HT1080 (cell line): ENCODE data around the gene BATF3. TPM values are rescaled to one million over a fixed set of nuclear protein-coding genes. Genes with fewer than 3 reads are reported as not detected.

Source experiments
- DNase-seq: peaks from one replicate; pipeline ENCODE4 v3.0.0-alpha.2; 2015; ENCODE audit warnings: low read depth
- total RNA-seq: library from RNA; depleted of rRNA; stranded (reverse); fragments of >200 nt; shearing (Covaris generic); gene quantifications from 2 replicates; pipeline ENCODE4 v1.2.3, GENCODE V29; 2014

BATF3 gene
- total RNA-seq, 1 experiment from 2014 or later, result 17.4 TPM

DNA sequence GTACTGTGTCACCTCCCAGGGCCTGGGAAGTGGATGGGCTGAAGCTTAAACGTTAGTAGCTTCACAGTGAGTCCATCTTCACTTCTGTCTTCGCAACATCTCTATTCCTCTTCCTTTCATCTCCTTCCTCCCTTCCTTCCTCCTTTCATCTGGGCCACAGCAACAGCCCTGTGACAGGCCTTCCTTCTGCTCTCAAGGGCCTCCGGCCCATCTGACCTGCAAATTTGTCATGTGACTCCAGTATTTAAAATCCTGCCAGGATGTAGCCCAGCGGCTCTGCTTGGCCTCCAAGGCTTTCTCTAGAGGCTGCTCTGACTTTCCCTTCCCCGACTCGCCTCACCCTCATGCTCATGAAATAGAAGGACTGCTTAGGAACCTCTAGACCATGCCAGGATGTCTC, 10.9 kb upstream of the BATF3 start:
- no peak for DNase-seq

DNA sequence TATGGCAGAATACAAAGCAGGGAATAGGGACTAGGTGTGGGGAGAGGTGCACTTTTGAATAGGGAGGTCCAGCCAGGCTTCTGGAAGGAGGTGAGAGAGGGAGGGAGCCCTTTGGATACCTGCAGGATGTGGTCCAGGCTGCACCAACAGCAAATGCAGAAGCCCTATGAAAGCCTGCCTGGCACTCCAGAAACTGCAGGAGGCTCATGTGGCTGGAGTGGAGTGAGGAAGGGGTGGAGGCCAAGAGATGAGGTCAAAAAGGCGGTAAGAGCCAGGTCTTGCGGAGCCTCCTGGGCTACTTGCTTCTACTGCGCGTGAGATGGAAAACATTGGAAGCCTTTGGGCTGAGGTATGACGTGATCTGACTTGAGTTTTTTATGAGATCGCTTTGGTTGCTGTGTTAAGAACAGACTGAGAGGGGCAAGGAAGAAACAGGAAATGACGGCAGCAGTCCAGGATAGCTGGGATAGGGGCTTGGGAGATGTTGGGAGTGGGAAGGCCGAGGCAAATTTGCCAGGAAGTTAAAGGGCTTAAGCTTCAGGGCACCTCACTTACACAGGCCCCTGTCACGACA, 4.4 kb upstream of the BATF3 start:
- no peak for DNase-seq

DNA sequence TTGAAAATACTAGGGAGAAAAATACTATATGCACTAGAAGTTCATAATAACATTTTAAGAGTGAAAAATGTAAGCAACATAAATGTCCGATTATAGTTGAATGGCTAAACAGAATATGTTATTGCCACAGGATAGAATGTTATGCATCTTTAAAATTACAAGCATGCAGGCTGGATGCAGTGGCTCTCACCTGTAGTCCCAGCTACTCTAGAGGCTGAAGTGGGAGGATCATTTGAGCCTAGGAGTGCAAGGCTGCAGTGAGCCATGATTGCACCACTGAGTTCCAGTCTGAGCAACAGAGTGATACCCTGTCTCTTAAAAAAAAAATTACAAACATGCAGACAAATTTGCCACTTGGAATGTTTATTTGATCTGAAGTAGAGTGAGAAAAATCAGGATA, 3.0 kb upstream of the BATF3 start:
- DNase-seq, result no peak

DNA sequence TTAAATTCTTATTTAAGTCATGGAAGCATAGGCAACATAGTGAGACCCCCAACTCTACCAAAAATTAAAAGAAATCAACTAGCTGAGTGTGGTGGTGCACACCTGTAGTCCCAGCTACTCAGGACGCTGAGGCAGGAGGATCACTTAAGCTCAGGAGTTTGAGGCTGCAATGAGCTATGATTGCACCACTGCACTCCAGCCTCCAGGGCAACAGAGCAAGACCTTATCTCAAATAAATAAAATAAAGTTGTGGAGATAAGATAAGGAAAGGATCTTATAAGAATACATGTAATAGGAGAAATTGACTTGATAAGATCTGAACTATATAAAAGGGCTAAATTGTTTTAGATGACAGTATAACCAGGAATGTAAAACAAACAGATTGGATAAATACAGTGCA, 2.3 kb upstream of the BATF3 start:
- DNase-seq, result no peak

DNA sequence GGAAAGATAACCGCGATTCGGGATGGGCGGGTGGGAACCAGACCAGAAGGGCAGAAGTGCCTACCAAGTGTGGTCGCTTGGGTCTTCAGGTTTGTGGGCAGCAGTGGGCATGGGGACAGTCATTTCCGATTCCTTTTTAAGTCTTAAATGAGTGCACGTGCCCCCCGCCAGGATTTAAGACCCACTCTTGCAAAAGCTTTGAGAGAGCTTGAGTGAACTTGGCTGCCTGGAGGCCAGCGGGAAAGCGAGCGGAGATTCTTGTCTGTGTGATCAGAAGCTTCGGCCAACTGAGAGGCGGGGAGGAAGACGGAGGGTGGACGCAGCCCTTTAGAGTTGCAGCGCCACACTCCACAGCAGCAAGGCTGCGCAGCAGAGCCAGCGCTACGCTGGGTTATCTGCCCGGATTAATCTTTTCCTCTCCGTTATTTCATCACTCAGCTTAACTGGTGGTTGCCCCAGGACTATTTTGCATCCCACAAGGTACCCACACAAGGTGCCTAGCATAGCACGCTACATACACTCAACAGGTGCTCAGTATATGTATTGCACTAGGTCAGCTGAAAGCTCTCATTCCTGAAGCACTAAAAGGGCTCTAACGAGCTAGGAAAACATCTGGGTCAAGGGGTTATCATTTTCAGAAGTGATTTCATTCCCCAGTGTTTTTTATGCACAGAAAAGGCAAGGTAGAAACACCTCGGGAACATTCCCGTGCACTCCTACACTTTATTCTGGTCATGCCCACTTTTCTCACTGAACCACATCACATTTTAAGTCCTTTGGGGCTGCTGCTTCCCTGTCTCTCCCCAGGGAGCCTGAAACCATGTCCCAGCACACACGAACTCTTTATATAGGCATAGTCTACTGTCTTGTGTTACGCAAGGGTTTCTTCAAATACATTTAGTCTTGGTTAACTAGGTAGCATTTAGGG, 1.5 kb upstream of the BATF3 start:
- DNase-seq, result peak; percentile 37

DNA sequence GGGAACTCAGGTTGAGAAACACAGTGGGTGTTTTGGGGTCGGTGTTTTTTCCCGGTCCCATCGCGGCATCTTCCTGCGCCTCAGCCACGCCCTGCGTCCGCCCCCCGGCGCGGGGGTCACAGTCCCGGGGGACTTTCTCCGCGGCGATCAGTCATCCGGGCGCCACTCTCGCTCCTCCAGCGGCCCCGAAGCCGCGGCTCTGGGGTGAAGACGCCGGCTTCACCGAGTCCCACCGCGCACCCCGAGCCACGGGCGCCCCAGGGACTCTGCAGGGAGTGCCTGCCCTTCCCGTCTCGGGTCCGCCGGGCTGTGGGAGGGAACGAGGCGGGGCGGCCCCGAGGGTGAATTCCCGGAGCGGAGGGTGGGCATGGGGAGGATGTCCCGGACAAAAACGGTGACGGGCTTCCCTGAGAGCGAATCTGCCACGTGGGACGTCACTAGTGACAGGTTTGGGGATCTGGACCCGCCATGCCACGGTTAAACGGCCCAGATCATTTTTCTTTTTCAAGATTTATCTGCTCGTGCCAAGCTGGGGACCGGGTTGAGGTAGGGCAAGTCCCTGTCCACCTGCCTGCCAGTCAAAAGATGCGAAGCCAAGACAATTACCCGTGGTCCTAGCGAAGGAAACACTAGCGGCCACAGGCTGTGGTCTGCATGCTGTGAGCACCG, 717 bp upstream of the BATF3 start:
- peak; percentile 27 for DNase-seq

DNA sequence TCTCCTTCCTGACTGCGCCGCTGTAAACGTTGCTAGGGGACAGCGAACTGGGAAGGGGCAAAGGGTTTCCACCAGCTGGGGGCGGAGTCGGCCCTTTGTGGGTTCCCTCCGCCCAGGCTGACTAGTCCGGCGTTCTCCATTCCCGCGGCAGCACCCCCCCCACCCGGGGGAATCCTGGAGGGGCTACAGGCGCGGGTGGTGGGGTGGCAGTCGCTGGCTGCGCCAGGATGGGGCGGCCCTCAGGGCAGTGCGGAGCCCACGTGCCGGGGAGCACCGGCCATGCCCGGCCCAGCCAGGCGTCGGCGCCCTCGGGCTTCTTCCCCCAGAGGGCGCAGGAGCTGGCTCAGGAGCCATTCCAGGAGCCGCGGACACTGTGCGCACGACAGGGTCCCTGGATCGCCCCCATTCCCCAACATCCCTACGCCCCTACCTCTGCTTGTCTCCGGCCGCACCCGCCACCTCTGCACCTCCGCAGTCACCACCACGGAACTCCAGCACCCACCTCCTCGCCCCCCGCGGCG, 476 bp downstream of the BATF3 start:
- DNase-seq, result peak; percentile 64

DNA sequence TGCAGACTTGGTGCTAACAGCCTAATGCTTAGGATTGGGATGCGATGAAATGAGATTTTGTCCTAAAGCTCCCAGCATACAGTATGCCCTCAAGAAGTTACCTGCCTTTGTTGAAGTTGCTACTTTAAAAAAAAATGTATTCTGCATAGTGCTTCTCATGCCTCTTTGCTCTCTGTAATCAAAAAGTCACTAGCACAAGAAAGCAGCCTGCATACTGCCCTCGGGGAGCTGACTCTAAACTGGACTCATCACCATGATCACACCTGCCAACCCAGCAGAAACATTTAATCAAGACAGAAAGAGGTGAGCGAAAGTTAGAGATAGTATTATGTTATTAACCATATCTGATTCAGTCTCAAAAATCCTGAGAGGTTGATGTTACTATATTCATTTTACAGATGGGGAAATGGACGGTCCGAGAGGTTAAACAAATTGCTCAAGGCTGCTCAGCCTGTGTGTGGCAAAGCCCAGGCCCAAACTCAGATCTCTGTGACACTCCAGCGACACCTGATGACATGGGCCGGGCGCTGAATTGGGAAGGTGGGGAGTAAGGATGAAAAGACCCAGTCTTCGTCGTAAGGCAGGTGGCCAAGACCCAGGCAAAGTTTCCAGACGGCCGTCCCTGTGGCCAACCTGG, 1.1 kb downstream of the BATF3 start:
- no peak for DNase-seq

DNA sequence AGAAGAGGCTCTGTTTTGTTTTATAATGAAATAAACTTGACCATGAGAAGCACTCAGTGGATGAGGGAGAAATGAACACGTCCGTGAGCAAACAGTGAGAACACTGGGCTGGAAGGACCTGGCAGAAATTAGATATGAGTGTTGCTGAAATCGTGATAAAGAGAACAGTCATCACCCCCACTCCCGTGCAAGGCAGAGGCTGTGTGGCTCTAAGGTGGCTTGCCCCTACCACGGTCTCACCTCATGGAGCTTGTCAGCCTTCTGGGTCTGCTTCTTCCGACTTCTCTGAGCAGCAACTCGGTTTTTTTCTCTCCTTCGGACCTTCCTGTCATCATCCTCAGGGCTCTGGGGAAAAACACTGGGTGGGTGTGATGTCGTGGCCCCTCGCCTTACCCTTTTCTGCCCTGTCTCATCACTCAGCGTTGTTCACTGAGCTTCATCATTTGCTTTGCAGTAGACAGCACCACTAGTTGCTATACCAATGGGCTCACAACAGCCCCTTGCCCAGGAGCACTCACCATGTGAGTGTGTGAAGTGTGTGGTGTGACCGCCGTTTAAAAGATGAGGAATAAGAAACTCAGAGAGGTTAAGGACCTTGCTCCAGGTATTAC, 2.8 kb downstream of the BATF3 start:
- DNase-seq, result no peak

DNA sequence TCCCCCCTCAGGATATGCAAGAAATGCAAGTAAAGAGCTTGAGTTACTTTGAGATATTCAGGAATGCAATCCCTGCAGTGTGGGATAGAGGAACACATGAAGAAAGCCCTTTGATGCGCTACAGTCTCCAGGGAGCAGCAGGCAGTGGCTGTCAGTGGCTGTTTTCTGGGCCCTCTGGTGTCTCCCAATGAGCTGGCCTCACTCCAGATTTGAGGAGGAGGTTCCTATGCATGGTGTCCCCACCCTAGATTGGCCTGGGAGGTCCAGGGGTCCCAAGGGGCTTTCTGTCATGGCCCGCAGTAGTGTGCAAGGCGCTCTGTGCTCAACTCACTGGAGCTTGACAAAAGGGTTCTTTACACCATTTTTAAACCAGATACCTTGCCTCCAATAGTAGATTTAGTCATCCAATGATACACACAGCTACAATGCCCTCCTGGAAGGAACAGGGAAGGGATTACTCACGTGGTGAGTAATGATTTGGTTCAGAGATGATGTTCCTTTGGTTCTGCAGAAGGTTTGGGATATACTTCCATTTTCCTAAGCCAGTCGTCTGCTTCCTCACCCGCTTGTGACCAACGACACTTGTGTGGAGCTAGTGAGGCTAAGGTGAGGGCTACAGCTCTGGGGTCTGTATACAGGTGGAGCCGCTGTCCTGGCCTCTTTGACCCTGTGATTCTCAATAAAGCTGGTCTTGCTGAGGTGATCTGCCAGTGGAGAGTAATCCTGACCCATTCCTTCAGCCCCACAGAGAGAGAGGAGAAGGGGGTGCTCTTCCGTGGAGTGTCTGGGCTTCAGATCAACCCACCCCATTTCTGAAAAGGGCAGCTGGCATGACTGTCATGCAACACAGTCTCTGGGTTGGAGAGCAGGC, 6.6 kb downstream of the BATF3 start:
- peak; percentile 78 for DNase-seq

DNA sequence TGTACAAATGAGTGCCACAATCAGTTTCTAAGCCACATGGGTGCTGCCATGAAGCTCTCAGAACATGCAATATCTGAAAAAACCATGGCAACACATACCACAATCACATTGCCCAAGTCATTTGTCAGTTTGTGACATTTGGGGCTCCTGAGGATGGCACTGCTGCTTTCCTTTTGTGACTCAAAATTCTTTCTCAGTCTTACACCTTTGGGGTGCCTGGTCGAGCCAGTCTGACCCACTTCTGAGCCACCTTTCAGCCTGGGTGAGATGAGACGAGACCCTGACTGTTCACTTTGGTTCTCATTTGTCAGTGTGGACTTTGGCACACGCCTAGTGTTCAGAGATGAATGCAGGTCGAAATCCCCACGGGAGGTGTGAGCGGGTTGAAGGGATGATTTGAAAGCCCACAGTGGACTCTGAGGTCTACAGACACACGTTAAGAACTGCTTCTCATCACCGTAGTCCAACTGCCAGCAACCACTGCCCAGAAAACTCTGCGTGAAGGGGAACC, 8.0 kb downstream of the BATF3 start:
- DNase-seq, result no peak

DNA sequence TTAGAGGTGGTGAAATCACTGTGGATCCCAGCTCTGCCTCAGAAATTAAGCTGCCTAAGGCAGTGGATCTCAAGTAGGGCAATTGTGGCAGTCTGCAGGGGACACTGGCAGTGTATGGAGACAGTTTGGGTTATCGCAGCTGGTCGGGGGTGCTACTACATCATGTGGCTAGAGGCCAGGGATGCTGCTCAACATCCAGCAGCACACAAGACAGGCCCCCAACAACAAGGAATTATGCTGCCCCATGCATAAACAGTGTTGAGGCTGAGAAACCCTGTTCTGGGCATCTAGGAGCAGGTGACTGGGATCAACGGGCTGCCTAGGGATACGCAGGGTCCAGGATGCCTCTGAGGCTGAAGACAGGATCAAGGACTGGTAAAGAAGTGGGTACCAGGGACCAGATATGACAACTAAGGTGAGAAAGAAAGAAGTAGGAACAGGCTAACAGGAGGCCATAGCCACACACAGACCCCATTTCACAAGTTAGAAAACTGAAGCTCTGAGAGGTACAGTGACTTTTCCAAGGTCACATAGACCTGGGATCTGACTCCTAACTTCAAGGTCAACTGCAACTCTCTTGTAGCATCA, 8.7 kb downstream of the BATF3 start:
- no peak for DNase-seq

DNA sequence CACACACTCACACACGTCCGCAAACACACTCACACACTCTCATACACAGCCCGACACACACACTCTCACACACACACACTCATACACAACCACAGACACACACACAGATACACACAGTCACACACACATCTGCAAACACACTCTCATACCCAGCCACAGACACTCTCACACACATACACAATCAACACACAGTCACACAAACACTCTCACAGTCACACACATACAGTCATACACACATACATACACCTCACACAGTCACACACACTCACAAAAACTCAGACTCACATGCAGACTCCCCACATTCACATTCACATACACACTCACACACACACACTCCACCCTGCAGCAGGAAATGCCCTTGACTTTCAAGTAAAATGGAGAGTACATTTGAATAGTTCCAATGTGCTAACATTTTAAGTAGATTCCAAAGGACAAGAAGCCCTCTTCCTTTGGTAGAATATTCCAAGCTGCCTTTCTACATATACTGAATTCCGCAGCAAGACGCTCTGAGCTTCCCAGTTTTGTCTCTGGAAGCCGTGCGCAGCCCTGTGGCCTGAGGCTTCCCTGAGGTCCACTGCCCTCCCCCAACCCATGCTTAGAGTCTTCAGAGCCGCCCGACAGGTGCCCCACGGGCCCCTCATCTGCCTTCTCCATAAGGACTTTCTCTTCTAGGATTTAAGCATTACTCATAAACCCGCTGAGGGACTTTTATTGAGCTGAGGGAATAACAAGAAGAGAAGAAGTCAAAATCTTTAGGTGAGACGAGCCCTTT, 9.7 kb downstream of the BATF3 start:
- no peak for DNase-seq

DNA sequence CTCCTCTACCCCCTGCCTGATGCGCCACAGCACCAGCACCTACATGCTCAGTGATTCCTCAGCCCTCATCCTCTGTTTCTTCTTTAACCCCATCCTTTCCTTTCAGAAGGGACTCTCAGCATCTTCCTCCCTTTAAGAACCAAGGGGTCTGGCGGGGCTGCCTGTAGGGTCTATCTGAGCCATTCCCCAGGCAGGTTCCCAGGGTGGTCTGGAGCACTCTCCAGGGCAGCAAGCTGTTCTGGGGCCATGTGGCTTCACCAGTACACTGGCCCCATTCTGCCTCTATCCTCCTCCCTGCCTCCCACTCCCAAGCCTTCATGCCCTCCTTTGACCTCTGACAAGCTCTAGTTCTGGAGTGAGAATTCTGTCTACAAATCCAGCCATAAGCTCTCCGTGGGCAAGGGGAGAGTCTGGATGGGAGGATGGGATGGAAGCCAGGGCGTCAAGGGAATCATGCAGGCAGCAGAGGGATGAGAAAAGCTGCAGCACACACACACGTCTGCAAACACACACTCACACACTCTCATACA, 10.4 kb downstream of the BATF3 start:
- no peak for DNase-seq

DNA sequence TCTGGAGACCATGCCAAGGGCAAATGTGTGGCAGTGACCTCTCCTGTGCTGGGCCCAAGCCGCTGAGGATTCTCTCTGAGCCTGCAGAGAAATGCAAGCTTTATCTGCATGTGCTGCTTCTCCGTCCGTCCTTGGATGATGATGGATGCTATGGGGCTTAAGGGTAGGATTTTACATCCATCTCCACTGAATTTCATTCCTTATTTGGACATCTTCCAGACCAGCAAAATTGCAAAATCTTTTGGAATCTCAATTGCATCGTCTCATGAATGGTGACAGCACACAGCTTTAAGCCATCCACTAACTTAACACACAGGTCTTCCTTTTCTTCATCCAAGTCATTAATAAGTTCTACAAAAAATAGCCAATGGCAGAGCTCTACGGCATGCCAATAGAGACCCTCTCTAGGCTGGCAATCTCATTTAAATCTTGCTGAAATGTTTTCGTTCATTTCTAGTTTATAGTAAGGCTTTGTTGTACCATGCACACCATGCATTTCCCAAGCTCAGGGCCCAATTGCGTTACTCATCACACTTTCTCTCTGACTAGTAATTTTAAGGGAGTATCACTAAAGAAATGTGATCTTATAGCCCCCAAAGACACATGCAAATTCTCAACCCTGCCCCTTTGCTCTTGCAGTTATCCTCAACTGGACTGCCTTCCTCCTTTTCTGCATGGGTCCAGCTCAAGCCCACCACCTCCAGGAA, 11.1 kb downstream of the BATF3 start:
- DNase-seq, result no peak

DNA sequence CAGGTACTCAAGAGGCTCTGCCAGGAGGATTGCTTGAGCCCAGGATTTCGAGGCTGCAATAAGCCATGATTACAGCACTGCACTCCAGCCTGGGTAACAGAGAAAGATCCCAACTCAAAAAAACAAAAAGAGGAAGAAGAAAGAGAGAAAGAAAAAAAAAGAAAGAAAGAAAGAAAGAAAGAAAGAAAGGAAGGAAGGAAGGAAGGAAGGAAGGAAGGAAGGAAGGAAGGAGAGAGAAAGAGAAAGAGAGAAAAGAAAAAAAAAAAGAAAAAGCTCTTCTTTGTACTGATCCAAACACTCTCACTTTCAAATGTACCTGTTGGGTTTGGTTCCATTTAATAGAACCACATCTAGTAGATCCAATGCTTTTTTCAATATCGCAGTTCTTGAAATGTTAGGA, 11.8 kb downstream of the BATF3 start:
- DNase-seq, result no peak

DNA sequence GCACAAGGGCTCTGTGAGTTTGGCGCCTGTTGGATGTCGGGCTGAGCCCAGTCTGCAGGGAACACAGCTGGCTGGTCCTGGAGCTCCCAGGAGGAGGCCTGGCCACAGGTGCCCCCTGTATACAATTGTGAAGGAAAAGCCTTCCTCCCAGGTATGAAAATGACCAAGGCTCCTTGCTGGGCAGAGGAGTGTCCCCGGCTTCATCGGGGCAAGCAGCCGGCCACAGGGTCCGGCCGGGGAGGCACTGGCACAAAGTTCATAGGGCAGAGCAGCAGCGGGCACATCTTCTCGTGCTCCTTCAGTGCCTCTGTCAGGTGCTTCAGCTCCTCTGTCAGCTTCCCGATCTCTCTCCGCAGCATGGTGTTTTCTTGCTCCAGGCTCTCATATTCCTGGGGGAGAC, 13.0 kb downstream of the BATF3 start:
- DNase-seq, result no peak

DNA sequence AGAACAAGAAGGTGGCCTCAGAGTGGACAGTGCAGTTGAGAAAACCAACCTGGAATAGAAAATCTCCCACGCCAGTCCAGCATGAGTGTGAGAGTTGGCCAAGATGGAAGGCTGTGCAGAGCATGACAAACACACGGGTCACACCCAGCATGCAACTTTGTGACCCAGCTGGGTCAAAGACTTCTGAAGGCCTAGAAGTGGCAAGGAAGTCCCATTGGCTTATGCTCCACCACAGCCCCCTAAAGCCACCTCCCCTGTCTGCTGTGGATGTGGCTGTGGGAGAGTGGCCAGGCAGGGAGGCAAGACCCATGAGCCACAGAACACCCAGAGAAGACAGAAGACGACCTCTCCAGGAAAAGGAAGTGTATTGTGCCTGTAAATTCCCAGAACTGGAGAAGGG, 13.6 kb downstream of the BATF3 start:
- DNase-seq, result no peak
